AG04449 (cell line): Measurements from ENCODE around the gene PFKFB3.
A peak's percentile ranks its signal among the peaks of the same experiment; 100 is the strongest.

Experiments
- CTCF ChIA-PET: fragments of 350-600 bp; formaldehyde crosslinking; extraction: SDS; loops from one replicate; lab custom pipeline; 2021; ENCODE audit warnings: antibody characterized with exemption; lab: Yijun Ruan, JAX
- POLR2A ChIA-PET: fragments of 400-600, 350-600 bp; formaldehyde crosslinking; extraction: SDS; loops from one replicate; lab custom pipeline; 2020; ENCODE audit warnings: antibody characterized with exemption, inconsistent platforms; lab: Yijun Ruan, JAX
- DNase-seq: peaks from one replicate; pipeline ENCODE4 v3.0.0-alpha.2; 2010; ENCODE audit warnings: low read depth, low spot score
- H3K4me3 ChIP-seq: 2 replicates; pipeline ENCODE4 v1.5.1; 2011; ENCODE audit warnings: low read depth, mild to moderate bottlenecking, control low read depth, low read length
- TF ChIP-seq, protein P1 (sequence below): IDR thresholded peaks from one replicate; pipeline ENCODE4 v1.5.1; 2011; ENCODE audit warnings: mild to moderate bottlenecking, moderate library complexity, low read length, control low read depth, inconsistent platforms; ENCODE audit not compliant: insufficient read depth; ENCODE audit errors: missing control alignments

The PFKFB3 gene

DNA sequence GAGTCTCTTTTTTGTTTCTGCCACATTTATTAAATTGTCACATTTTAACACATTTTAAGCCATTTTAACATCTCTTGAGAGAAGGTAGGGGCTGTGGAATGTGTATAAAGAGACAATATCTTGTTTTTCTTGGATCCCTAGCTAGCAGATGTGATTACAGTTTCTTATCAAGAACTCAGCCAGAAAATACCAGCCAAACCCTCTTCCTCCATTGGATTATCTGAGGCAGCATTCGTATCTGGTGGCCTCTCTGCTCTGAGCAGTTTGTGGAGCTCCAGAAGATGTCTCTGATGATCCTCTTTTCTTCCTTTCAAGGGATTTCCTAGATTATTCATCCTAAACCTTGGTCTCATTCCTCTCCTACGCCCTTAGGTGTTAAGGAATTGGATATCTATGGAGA is 35.3 kb upstream of the PFKFB3 start:
- DNase-seq, result no peak
- TF ChIP-seq, protein P1, sequence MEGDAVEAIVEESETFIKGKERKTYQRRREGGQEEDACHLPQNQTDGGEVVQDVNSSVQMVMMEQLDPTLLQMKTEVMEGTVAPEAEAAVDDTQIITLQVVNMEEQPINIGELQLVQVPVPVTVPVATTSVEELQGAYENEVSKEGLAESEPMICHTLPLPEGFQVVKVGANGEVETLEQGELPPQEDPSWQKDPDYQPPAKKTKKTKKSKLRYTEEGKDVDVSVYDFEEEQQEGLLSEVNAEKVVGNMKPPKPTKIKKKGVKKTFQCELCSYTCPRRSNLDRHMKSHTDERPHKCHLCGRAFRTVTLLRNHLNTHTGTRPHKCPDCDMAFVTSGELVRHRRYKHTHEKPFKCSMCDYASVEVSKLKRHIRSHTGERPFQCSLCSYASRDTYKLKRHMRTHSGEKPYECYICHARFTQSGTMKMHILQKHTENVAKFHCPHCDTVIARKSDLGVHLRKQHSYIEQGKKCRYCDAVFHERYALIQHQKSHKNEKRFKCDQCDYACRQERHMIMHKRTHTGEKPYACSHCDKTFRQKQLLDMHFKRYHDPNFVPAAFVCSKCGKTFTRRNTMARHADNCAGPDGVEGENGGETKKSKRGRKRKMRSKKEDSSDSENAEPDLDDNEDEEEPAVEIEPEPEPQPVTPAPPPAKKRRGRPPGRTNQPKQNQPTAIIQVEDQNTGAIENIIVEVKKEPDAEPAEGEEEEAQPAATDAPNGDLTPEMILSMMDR, result no peak
- POLR2A ChIA-PET, result interaction anchor here (0.7 to 1.6 kb wide), 2 partner anchors 8 to 35 kb away, joined by 3 to 6 read pairs; partner anchors contain the start of gene PFKFB3
- CTCF ChIA-PET, result interaction anchor here (0.7 to 2.2 kb wide), 5 partner anchors 15 to 234 kb away, joined by 3 to 6 read pairs (median 4); partner anchors contain the start of gene PFKFB3
- no peak overlapping the region for H3K4me3 ChIP-seq

DNA sequence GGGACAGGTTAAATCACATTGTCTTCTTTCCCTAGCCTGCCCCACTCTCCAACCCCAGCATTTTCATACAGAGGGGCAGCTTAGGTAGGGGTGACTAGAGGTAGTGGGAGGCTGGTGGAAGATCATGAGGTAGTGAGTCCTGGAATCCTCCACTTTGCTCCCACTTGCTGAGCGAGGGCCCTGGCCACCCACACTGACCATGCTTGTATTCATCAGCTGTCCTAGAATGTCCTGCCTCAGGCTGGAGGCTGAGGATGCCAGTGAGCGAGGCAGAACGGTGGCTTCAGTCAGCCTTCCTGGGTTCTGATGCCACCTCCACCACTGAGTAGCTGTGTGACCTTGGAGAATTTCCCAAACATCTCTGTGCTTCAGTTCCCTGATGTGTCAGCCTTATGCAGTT is 34.6 kb upstream of the PFKFB3 start:
- TF ChIP-seq, protein P1, result no peak
- CTCF ChIA-PET, result interaction anchor here (0.7 to 2.2 kb wide), 5 partner anchors 15 to 234 kb away, joined by 3 to 6 read pairs (median 4); partner anchors contain the start of gene PFKFB3
- no peak for DNase-seq
- POLR2A ChIA-PET, result interaction anchor here (0.7 to 1.6 kb wide), 2 partner anchors 9 to 34 kb away, joined by 3 to 6 read pairs; partner anchors contain the start of gene PFKFB3
- H3K4me3 ChIP-seq, result no peak overlapping the region

- ChIA-PET CTCF (interaction anchor here (2.6 kb wide), 1 partner anchor 231 kb away, joined by 11 read pairs; no protein-coding TSS in a partner anchor), POLR2A (no interaction called here)
- DNase-seq, result no peak
- TF ChIP-seq, protein P1, result no peak
- H3K4me3 ChIP-seq, result no peak overlapping the region
Measured at GRCh38 chr10:6170638-6171037, 32.1 kb upstream of the PFKFB3 start.

DNA sequence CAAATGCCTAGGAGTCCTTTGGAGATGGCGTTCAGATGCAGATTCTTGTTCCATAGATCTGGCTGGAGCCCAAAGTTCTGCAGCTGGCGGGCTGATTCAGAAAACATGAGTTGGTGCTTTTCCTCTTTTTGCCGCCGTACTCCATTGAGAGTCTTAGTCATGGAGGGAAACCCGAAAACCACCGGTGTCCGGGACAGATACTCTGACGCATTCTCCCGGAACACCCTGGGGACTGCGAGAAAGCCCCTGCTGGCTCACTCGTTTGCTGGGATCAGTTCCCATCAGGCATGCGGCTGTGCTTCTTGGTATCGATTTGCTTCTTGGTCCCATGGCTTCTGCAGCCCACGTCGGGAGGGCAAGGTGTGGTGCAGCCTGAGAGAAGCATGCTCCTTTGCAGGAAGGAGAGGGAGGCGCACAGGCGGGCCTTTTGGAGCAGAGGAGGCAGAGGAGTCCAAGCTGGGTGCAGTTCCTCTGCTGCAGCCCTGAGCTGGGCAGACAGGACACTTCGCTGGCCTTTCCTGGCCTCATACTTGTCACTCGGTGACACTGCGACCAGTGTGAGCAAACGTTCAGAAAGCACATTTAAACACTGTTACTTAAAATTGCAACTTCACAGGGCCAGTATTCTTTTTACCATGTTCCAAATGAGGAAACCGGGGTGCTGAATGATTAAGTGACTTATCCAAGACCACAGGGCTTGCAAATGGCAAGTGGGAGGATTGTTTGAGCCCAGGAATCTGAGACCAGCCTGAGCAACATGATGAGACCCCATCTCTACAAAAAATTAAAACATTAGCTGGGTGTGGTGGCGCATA is 30.6 kb upstream of the PFKFB3 start:
- CTCF ChIA-PET, result interaction anchor here (0.7 to 2.7 kb wide), 5 partner anchors 19 to 230 kb away, joined by 3 to 11 read pairs (median 4); partner anchors contain the start of gene PFKFB3
- TF ChIP-seq, protein P1, result no peak
- POLR2A ChIA-PET, result interaction anchor here (0.8 to 1.1 kb wide), 4 partner anchors 9 to 229 kb away, joined by 3 to 7 read pairs (median 4); partner anchors contain the start of gene PFKFB3
- DNase-seq, result peak; percentile 63
- H3K4me3 ChIP-seq, result peak overlapping the region; percentile 6; the same call in 1 of the 2 replicates

- DNase-seq, result no peak
- POLR2A ChIA-PET, result no interaction called here
Measured at GRCh38 chr10:6173203-6173602, 29.5 kb upstream of the PFKFB3 start.

More at GRCh38 chr10:6173203-6173602, 29.5 kb upstream of the PFKFB3 start:
- TF ChIP-seq, protein P1, result no peak
- H3K4me3 ChIP-seq, result no peak overlapping the region
- CTCF ChIA-PET, result interaction anchor here (0.7 to 2.7 kb wide), 2 partner anchors 29 to 229 kb away, joined by 3 to 11 read pairs; partner anchors contain the start of gene PFKFB3
